ENCODE data around the gene LEF1. TPM values are rescaled to one million over a fixed set of nuclear protein-coding genes. Genes with fewer than 3 reads are reported as not detected.

The LEF1 gene
- total RNA-seq, 1 experiment from 2014 or later: 0.54 TPM

DNA sequence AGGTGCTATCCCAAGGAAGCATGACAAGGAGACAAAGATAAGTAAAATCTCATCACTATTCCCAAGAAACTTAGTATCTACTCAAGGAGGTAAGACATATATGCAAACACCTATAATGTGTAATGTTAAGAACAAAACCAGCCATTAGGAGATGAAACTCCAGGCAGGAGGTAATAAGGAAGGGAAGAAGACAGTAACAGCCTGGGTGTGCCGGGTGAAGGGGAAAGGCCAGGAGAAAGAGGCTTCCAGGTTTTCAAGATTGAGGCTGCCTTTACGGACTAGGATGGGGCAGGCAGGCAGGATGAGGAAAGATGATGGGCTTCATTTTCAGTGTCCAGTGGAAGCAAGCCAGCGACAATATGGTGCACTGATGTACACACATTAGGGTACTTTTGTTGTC is 62.5 kb downstream of the LEF1 start:
- TF ChIP-seq, protein P1, sequence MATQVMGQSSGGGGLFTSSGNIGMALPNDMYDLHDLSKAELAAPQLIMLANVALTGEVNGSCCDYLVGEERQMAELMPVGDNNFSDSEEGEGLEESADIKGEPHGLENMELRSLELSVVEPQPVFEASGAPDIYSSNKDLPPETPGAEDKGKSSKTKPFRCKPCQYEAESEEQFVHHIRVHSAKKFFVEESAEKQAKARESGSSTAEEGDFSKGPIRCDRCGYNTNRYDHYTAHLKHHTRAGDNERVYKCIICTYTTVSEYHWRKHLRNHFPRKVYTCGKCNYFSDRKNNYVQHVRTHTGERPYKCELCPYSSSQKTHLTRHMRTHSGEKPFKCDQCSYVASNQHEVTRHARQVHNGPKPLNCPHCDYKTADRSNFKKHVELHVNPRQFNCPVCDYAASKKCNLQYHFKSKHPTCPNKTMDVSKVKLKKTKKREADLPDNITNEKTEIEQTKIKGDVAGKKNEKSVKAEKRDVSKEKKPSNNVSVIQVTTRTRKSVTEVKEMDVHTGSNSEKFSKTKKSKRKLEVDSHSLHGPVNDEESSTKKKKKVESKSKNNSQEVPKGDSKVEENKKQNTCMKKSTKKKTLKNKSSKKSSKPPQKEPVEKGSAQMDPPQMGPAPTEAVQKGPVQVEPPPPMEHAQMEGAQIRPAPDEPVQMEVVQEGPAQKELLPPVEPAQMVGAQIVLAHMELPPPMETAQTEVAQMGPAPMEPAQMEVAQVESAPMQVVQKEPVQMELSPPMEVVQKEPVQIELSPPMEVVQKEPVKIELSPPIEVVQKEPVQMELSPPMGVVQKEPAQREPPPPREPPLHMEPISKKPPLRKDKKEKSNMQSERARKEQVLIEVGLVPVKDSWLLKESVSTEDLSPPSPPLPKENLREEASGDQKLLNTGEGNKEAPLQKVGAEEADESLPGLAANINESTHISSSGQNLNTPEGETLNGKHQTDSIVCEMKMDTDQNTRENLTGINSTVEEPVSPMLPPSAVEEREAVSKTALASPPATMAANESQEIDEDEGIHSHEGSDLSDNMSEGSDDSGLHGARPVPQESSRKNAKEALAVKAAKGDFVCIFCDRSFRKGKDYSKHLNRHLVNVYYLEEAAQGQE (IDR thresholded peaks at IDR 0.05; ENCODE audit: insufficient read depth in 1 of 2, low read depth in 2 of 2, low read length in 1 of 2): no peak
- TF ChIP-seq SIN3A (IDR thresholded peaks at IDR 0.05; ENCODE audit: borderline replicate concordance, insufficient read depth, low read depth, low read length): no peak
- TF ChIP-seq, protein P2, sequence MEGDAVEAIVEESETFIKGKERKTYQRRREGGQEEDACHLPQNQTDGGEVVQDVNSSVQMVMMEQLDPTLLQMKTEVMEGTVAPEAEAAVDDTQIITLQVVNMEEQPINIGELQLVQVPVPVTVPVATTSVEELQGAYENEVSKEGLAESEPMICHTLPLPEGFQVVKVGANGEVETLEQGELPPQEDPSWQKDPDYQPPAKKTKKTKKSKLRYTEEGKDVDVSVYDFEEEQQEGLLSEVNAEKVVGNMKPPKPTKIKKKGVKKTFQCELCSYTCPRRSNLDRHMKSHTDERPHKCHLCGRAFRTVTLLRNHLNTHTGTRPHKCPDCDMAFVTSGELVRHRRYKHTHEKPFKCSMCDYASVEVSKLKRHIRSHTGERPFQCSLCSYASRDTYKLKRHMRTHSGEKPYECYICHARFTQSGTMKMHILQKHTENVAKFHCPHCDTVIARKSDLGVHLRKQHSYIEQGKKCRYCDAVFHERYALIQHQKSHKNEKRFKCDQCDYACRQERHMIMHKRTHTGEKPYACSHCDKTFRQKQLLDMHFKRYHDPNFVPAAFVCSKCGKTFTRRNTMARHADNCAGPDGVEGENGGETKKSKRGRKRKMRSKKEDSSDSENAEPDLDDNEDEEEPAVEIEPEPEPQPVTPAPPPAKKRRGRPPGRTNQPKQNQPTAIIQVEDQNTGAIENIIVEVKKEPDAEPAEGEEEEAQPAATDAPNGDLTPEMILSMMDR (IDR thresholded peaks at IDR 0.05): no peak
- no peak for TF ChIP-seq TCF7L2 (IDR thresholded peaks at IDR 0.05; ENCODE audit: low read depth, low read length)
- TF ChIP-seq POLR2AphosphoS5 (IDR thresholded peaks at IDR 0.05; ENCODE audit: low read depth, low read length): no peak
- Histone ChIP-seq H3K36me3 (ENCODE audit: control insufficient read depth, insufficient read depth, low read length) (no peaks in the 10 kb centered on the region), H3K9me3 (ENCODE audit: control insufficient read depth, insufficient read depth, low read depth, low read length) (no peaks in the 10 kb centered on the region), H3K4me1 (ENCODE audit: control insufficient read depth, insufficient read depth, low read length) (no peaks in the 10 kb centered on the region), H3K27me3 (ENCODE audit: control insufficient read depth, insufficient read depth, low read length) (no peaks in the 10 kb centered on the region; the same call in 1 of the 2 replicates), H3K27ac (ENCODE audit: low read length) (no peak overlapping the region), H3K4me3 (ENCODE audit: low read depth in 2 of 2, low read length in 2 of 2) (no peak overlapping the region)
- no peak for DNase-seq (ENCODE audit: low read depth, low spot score)
- in situ Hi-C loops (cut with HindIII; ENCODE audit: low pct_unique_long_range_greater_than_20kb, low sequenced_read_pairs) (no loop called here), intact Hi-C loops (cut with micrococcal nuclease; ENCODE audit: unreplicated experiment) (no loop called here)
- ChIA-PET CTCF (no interaction called here), POLR2A (no interaction called here)
- BruUV-seq (replicated peaks): no TSS peak
- no peak for ATAC-seq

DNA sequence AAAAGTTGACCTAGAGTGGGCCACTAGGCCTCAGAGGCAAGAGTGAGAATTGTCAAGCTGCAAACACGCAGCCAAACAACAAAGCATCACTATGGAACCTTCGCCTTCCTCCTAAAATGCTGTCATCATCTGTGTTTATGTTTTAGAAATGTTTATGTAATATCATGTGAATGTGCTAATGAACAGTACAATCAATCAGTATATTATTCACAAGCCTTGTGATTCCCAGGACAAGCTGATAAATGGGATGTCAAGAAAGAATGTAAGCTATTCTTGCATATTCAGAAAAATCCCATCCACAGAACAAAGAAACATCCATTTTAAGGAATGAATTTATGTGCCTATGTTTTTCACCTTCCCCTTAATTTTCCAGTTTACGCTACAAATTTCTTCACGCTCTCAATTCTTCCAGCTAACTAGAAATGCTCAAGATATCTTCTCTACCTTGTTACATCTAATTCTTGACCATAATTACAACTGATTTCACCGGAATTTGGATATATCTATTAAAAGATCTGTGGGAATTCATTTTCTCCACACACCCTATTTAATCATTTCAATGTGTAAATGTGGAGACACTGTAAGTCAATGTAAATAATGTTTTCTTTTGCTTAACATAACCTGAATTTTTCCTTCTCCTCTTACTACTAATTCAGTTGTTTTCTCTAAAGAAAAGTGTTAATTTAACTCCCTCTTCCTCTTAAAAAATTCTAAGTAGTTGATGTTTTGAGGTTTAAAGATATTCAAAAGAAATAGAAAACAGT is 65.5 kb downstream of the LEF1 start:
- intact Hi-C loops (cut with micrococcal nuclease; ENCODE audit: unreplicated experiment) (no loop called here), in situ Hi-C loops (cut with HindIII; ENCODE audit: low pct_unique_long_range_greater_than_20kb, low sequenced_read_pairs) (no loop called here)
- TF ChIP-seq TCF7L2 (IDR thresholded peaks at IDR 0.05; ENCODE audit: low read depth, low read length) (no peak), POLR2AphosphoS5 (IDR thresholded peaks at IDR 0.05; ENCODE audit: low read depth, low read length) (no peak), SIN3A (IDR thresholded peaks at IDR 0.05; ENCODE audit: borderline replicate concordance, insufficient read depth, low read depth, low read length) (no peak)
- TF ChIP-seq, protein P1 (IDR thresholded peaks at IDR 0.05; ENCODE audit: insufficient read depth in 1 of 2, low read depth in 2 of 2, low read length in 1 of 2): no peak
- TF ChIP-seq, protein P2 (IDR thresholded peaks at IDR 0.05): no peak
- H3K9me3 ChIP-seq (ENCODE audit: control insufficient read depth, insufficient read depth, low read depth, low read length): no peaks in the 10 kb centered on the region
- H3K27ac ChIP-seq (ENCODE audit: low read length): no peak overlapping the region
- BruUV-seq (replicated peaks): no TSS peak
- H3K4me1 ChIP-seq (ENCODE audit: control insufficient read depth, insufficient read depth, low read length): no peaks in the 10 kb centered on the region
- ChIA-PET CTCF (no interaction called here), POLR2A (no interaction called here)
- no peaks in the 10 kb centered on the region for H3K36me3 ChIP-seq (ENCODE audit: control insufficient read depth, insufficient read depth, low read length)
- DNase-seq (ENCODE audit: low read depth, low spot score) (no peak), ATAC-seq (no peak)
- H3K27me3 ChIP-seq (ENCODE audit: control insufficient read depth, insufficient read depth, low read length): no peaks in the 10 kb centered on the region; the same call in 1 of the 2 replicates
- H3K4me3 ChIP-seq (ENCODE audit: low read depth in 2 of 2, low read length in 2 of 2): no peak overlapping the region
